Measurements from ENCODE around the gene CD3G. TPM values are rescaled to one million over a fixed set of nuclear protein-coding genes. Genes with fewer than 3 reads are reported as not detected.

Gene CD3G
- total RNA-seq, 4 donors from 2014 or later, result 0.85 to 4.0 (median 1.4) TPM

- intact Hi-C loops (cut with DNase I), result no loop called here
- Histone ChIP-seq H3K27ac (no peak overlapping the region), H3K4me3 (no peak overlapping the region), H3K27me3 (peaks cover 0 to 14% (median 0%) of the 10 kb centered on the region in 4 donors), H3K36me3 (no peaks in the 10 kb centered on the region), H3K9me3 (no peaks in the 10 kb centered on the region), H3K4me1 (peaks cover 12 to 33% (median 13%) of the 10 kb centered on the region in 3 donors)
- 70 to 79% methylated on average over 4 to 5 of the region's 5 CpGs for WGBS, 2 donors
- TF ChIP-seq POLR2A (IDR thresholded peaks at IDR 0.05), result no peak
- no peak for TF ChIP-seq CTCF (IDR thresholded peaks at IDR 0.05)
- DNase-seq, result no peak
Measured at GRCh38 chr11:118321386-118322082, 22.6 kb upstream of the CD3G start.

GRCh38 chr11:118322721-118323120 is 21.4 kb upstream of the CD3G start:
- intact Hi-C loops (cut with DNase I), result no loop called here
- 90 to 97% methylated on average over 2 to 17 of the region's 19 CpGs for WGBS, 2 donors
- TF ChIP-seq CTCF (IDR thresholded peaks at IDR 0.05) (no peak), POLR2A (IDR thresholded peaks at IDR 0.05) (no peak)
- no peak for DNase-seq
- H3K4me1 ChIP-seq, result peaks cover 6 to 23% (median 6%) of the 10 kb centered on the region in 3 donors
- H3K4me3 ChIP-seq, result no peak overlapping the region
- peaks cover 0 to 4% (median 0%) of the 10 kb centered on the region in 4 donors for H3K27me3 ChIP-seq
- H3K9me3 ChIP-seq, result no peaks in the 10 kb centered on the region
- no peaks in the 10 kb centered on the region for H3K36me3 ChIP-seq
- H3K27ac ChIP-seq, result no peak overlapping the region

GRCh38 chr11:118325283-118325682 is 18.9 kb upstream of the CD3G start:
- Histone ChIP-seq H3K27ac (no peak overlapping the region), H3K4me1 (peaks cover 0 to 16% (median 0%) of the 10 kb centered on the region in 3 donors), H3K9me3 (no peaks in the 10 kb centered on the region), H3K4me3 (no peak overlapping the region), H3K36me3 (no peaks in the 10 kb centered on the region), H3K27me3 (peaks cover 0 to 6% (median 0%) of the 10 kb centered on the region in 4 donors)
- no peak for TF ChIP-seq POLR2A (IDR thresholded peaks at IDR 0.05)
- no peak for TF ChIP-seq CTCF (IDR thresholded peaks at IDR 0.05)
- DNase-seq, result no peak
- intact Hi-C loops (cut with DNase I), result no loop called here

- Histone ChIP-seq H3K27ac (no peak overlapping the region), H3K4me3 (no peak overlapping the region), H3K36me3 (no peaks in the 10 kb centered on the region), H3K27me3 (peaks cover 0 to 6% (median 0%) of the 10 kb centered on the region in 4 donors), H3K4me1 (no peaks in the 10 kb centered on the region), H3K9me3 (no peaks in the 10 kb centered on the region)
- TF ChIP-seq POLR2A (IDR thresholded peaks at IDR 0.05) (no peak), CTCF (IDR thresholded peaks at IDR 0.05) (no peak)
- DNase-seq, result no peak
- intact Hi-C loops (cut with DNase I), result no loop called here
Measured at GRCh38 chr11:118328745-118329144, 15.4 kb upstream of the CD3G start.

- Histone ChIP-seq H3K36me3 (no peaks in the 10 kb centered on the region), H3K27ac (no peak overlapping the region), H3K27me3 (peaks cover 0 to 2% (median 0%) of the 10 kb centered on the region in 4 donors), H3K4me3 (no peak overlapping the region), H3K4me1 (peaks cover 0 to 9% (median 3%) of the 10 kb centered on the region in 3 donors), H3K9me3 (no peaks in the 10 kb centered on the region)
- DNase-seq, result no peak
- intact Hi-C loops (cut with DNase I), result no loop called here
- WGBS, 2 donors, result 74 to 76% methylated on average over 1 of the region's 1 CpG
- no peak for TF ChIP-seq CTCF (IDR thresholded peaks at IDR 0.05)
- TF ChIP-seq POLR2A (IDR thresholded peaks at IDR 0.05), result no peak
Measured at GRCh38 chr11:118334745-118335144, 9.4 kb upstream of the CD3G start.
